AG09319 (cell line): ENCODE data around the gene CDS2.

Experiments
- DNase-seq: peaks from one replicate; pipeline ENCODE4 v3.0.0-alpha.2; 2010; ENCODE audit warnings: low read depth; ENCODE audit errors: extremely low read depth
- CTCF ChIP-seq: IDR thresholded peaks from 2 replicates; pipeline ENCODE4 v1.5.1; 2011; ENCODE audit warnings: low read depth, mild to moderate bottlenecking, inconsistent platforms, low read length, moderate library complexity

The CDS2 gene

GRCh38 chr20:5172167-5172601 is 45.4 kb downstream of the CDS2 start:
- TF ChIP-seq CTCF: no peak
- DNase-seq: no peak

- no peak for TF ChIP-seq CTCF
- no peak for DNase-seq
Observed at GRCh38 chr20:5172903-5173463, 46.2 kb downstream of the CDS2 start.

- TF ChIP-seq CTCF: no peak
- no peak for DNase-seq
Observed at GRCh38 chr20:5173751-5174150, 46.9 kb downstream of the CDS2 start.

- DNase-seq: no peak
- no peak for TF ChIP-seq CTCF
Observed at GRCh38 chr20:5177071-5177470, 50.3 kb downstream of the CDS2 start.

- DNase-seq: no peak
- TF ChIP-seq CTCF: no peak
Observed at GRCh38 chr20:5178046-5178445, 51.2 kb downstream of the CDS2 start.

- no peak for DNase-seq
- TF ChIP-seq CTCF: no peak
Observed at GRCh38 chr20:5180421-5180820, 53.6 kb downstream of the CDS2 start.

GRCh38 chr20:5180933-5181332 is 54.1 kb downstream of the CDS2 start:
- TF ChIP-seq CTCF: no peak
- no peak for DNase-seq
